Caco-2 (cell line): ENCODE measurements around the gene NIFK. TPM values are rescaled to one million over a fixed set of nuclear protein-coding genes. Genes with fewer than 3 reads are reported as not detected.
"Not testable (repeated sequence)": the region's sequence is repeated elsewhere in the genome, so short reads cannot be mapped to it uniquely, and the experiment has no call there.

Experiments
- BruUV-seq: library from RNA; stranded (reverse); fragments of 400-500 nt; replicated peaks from 2 replicates; lab custom pipeline; 2021; lab: Mats Ljungman, UMichigan
- CTCF ChIA-PET: fragments of 300-600 bp; sonication (Branson Sonifier 250); formaldehyde crosslinking; loops from one replicate; lab custom pipeline; 2022; ENCODE audit warnings: antibody characterized with exemption; lab: Charles Lee
- POLR2A ChIA-PET: fragments of 300-600 bp; sonication (Branson Sonifier 250); formaldehyde crosslinking; loops from one replicate; lab custom pipeline; 2022; ENCODE audit warnings: antibody characterized with exemption; lab: Charles Lee
- DNase-seq, 2 experiments: peaks; one replicate each; pipeline versions ENCODE4 v3.0.0 to v3.0.0-alpha.2; 2020 to 2022
- H3K27me3 ChIP-seq: replicated peaks from 2 replicates; pipeline ENCODE4 v1.6.0; 2011; ENCODE audit warnings: low read length; ENCODE audit not compliant: control insufficient read depth, insufficient read depth
- H3K36me3 ChIP-seq: 2 replicates; pipeline ENCODE4 v1.5.1; 2011; ENCODE audit warnings: low read length; ENCODE audit not compliant: control insufficient read depth, insufficient read depth
- H3K4me1 ChIP-seq: fragments of 250-450 bp; sonication (Bioruptor Pico); 2 replicates; pipeline ENCODE4 v1.5.1; 2020; ENCODE audit warnings: mild to moderate bottlenecking
- H3K4me3 ChIP-seq: 2 replicates; pipeline ENCODE4 v1.5.1; 2011; ENCODE audit warnings: low read depth, mild to moderate bottlenecking, control low read depth, low read length
- H3K9me3 ChIP-seq: fragments of 250-450 bp; sonication (Bioruptor Pico); 2 replicates; pipeline ENCODE4 v1.5.1; 2020; ENCODE audit warnings: mild to moderate bottlenecking, moderate library complexity
- H3K27ac Mint-ChIP-seq: one replicate; pipeline ENCODE4 v1.8.0; 2022; ENCODE audit warnings: mixed read lengths; ENCODE audit not compliant: unreplicated experiment
- H3K27me3 Mint-ChIP-seq: one replicate; pipeline ENCODE4 v1.8.0; 2022; ENCODE audit warnings: mixed read lengths; ENCODE audit not compliant: insufficient read depth, unreplicated experiment
- H3K36me3 Mint-ChIP-seq: one replicate; pipeline ENCODE4 v1.8.0; 2022; ENCODE audit warnings: mild to moderate bottlenecking, mixed read lengths; ENCODE audit not compliant: insufficient read depth, unreplicated experiment
- H3K4me1 Mint-ChIP-seq: one replicate; pipeline ENCODE4 v1.8.0; 2022; ENCODE audit warnings: low read depth, mixed read lengths; ENCODE audit not compliant: unreplicated experiment
- H3K4me3 Mint-ChIP-seq: one replicate; pipeline ENCODE4 v1.8.0; 2022; ENCODE audit warnings: mild to moderate bottlenecking, moderate library complexity, mixed read lengths; ENCODE audit not compliant: unreplicated experiment
- H3K9me3 Mint-ChIP-seq: one replicate; pipeline ENCODE4 v1.8.0; 2022; ENCODE audit warnings: mixed read lengths; ENCODE audit not compliant: unreplicated experiment
- intact Hi-C: fragments of 100-400 bp; cut with micrococcal nuclease; formaldehyde crosslinking; loops from one replicate; pipeline ENCODE4 v1.10.0; 2022; ENCODE audit not compliant: unreplicated experiment
- total RNA-seq: library from RNA; stranded (reverse); gene quantifications from 2 replicates; pipeline ENCODE4 v1.2.3, GENCODE V29; 2022
- TF ChIP-seq, protein P1 (sequence below), 2 experiments: fragments of 200-600 bp in 1 of 2; IDR thresholded peaks; 1 replicate in 1 of 2; 2 replicates in 1 of 2; pipeline versions ENCODE4 v1.5.1 to v1.8.0; 2011 to 2022; ENCODE audit warnings: antibody characterized with exemption in 1 of 2, control low read depth in 1 of 2, inconsistent platforms in 1 of 2, low read depth in 1 of 2, low read length in 1 of 2, mild to moderate bottlenecking in 1 of 2, moderate library complexity in 1 of 2; ENCODE audit not compliant: insufficient read depth in 1 of 2, severe bottlenecking in 1 of 2, unreplicated experiment in 1 of 2

NIFK gene
- total RNA-seq, 1 experiment from 2014 or later: 84.7 TPM

DNA sequence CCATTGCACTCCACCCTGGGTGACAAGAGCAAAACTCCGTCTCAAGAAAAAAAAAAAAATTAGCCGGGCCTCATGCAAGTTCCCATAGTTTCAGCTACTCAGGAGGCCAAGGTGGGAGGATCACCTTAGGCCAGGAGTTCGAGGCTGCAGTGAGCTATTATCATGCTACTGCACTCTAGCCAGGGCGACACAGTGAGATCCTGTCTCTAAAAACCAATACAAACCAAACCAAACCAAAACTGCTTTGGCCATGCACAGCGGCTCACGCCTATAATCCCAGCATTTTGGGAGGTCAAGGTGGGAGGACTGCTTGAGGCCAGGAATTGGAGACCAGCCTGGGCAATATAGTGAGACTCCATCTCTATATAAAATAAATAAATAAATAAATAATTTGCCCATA lies 19.1 kb downstream of the NIFK start:
- no peaks in the 10 kb centered on the region for H3K9me3 Mint-ChIP-seq
- no peak overlapping the region for H3K4me3 Mint-ChIP-seq
- ChIA-PET POLR2A (no interaction called here), CTCF (no interaction called here)
- H3K27ac Mint-ChIP-seq: no peak overlapping the region
- Histone ChIP-seq H3K4me1 (no peaks in the 10 kb centered on the region), H3K27me3 (no peaks in the 10 kb centered on the region), H3K9me3 (no peaks in the 10 kb centered on the region), H3K4me3 (no peak overlapping the region), H3K36me3 (no peaks in the 10 kb centered on the region)
- intact Hi-C loops: no loop called here
- no TSS peak for BruUV-seq
- no peaks in the 10 kb centered on the region for H3K27me3 Mint-ChIP-seq
- no peak for DNase-seq
- peaks cover 7% of the 10 kb centered on the region for H3K4me1 Mint-ChIP-seq
- no peaks in the 10 kb centered on the region for H3K36me3 Mint-ChIP-seq
- TF ChIP-seq, protein P1, sequence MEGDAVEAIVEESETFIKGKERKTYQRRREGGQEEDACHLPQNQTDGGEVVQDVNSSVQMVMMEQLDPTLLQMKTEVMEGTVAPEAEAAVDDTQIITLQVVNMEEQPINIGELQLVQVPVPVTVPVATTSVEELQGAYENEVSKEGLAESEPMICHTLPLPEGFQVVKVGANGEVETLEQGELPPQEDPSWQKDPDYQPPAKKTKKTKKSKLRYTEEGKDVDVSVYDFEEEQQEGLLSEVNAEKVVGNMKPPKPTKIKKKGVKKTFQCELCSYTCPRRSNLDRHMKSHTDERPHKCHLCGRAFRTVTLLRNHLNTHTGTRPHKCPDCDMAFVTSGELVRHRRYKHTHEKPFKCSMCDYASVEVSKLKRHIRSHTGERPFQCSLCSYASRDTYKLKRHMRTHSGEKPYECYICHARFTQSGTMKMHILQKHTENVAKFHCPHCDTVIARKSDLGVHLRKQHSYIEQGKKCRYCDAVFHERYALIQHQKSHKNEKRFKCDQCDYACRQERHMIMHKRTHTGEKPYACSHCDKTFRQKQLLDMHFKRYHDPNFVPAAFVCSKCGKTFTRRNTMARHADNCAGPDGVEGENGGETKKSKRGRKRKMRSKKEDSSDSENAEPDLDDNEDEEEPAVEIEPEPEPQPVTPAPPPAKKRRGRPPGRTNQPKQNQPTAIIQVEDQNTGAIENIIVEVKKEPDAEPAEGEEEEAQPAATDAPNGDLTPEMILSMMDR (IDR thresholded peaks at IDR 0.05; ENCODE audit: insufficient read depth in 1 of 2, low read depth in 1 of 2, low read length in 1 of 2, severe bottlenecking in 1 of 2, unreplicated experiment in 1 of 2): no peak

DNA sequence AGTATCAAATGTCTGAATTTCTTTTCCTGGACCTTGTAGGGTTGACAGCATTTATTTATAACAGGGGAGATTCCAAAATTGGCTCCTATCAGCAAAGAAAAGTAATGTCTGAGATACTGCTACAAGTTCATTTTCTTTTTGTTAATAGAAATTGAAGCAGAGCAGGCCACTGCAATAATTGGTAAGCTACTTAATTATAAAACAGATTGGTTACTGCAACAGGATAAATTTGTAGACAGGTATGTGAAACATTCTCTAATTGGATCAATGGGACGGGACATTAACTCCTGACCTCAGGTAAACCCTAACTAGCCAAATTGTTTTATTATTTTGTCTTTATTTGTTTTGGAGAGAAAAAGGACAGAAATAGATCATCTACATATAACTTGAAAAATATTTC lies 20.5 kb downstream of the NIFK start:
- TF ChIP-seq, protein P1 (IDR thresholded peaks at IDR 0.05; ENCODE audit: insufficient read depth in 1 of 2, low read depth in 1 of 2, low read length in 1 of 2, severe bottlenecking in 1 of 2, unreplicated experiment in 1 of 2): no peak
- H3K4me1 ChIP-seq: no peaks in the 10 kb centered on the region
- no peak overlapping the region for H3K4me3 Mint-ChIP-seq
- no peaks in the 10 kb centered on the region for H3K9me3 Mint-ChIP-seq
- no peak overlapping the region for H3K4me3 ChIP-seq
- CTCF ChIA-PET: no interaction called here
- H3K27ac Mint-ChIP-seq: no peak overlapping the region
- no TSS peak for BruUV-seq
- H3K27me3 Mint-ChIP-seq: no peaks in the 10 kb centered on the region
- H3K27me3 ChIP-seq: no peaks in the 10 kb centered on the region
- intact Hi-C loops: no loop called here
- no peaks in the 10 kb centered on the region for H3K36me3 ChIP-seq
- POLR2A ChIA-PET: interaction anchor here (0.6 kb wide), 1 partner anchor 761 kb away, joined by 3 read pairs; no protein-coding TSS in a partner anchor
- DNase-seq: no peak
- H3K36me3 Mint-ChIP-seq: no peaks in the 10 kb centered on the region
- H3K9me3 ChIP-seq: no peaks in the 10 kb centered on the region
- peaks cover 7% of the 10 kb centered on the region for H3K4me1 Mint-ChIP-seq

DNA sequence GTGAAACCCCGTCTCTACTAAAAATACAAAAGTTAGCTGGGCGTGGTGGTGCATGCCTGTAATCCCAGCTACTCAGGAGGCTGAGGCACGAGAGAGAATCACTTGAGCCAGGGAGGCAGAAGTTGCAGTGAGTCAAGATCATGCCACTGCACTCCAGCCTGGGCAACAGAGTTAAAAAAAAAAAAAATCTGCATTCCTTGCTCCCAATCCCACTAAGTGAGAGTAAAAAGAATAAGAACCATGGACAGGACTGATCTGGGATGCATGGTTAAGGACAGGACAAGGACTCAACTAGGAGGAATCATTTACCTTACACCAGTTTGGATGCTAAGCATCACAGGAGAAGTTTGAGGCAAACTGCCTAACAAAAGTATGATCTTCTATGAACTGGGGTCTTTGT lies 25.2 kb downstream of the NIFK start:
- H3K9me3 ChIP-seq, DNase-seq, H3K27ac Mint-ChIP-seq, H3K4me3 ChIP-seq, CTCF ChIA-PET, H3K4me1 ChIP-seq, POLR2A ChIA-PET, H3K36me3 Mint-ChIP-seq, H3K9me3 Mint-ChIP-seq, intact Hi-C loops, H3K36me3 ChIP-seq, H3K27me3 ChIP-seq, H3K4me3 Mint-ChIP-seq, H3K27me3 Mint-ChIP-seq, BruUV-seq: not testable (repeated sequence)
- peaks cover 33% of the 10 kb centered on the region for H3K4me1 Mint-ChIP-seq
